ENCODE data around the gene ZNF236.
"Not testable (repeated sequence)": the region's sequence is repeated elsewhere in the genome, so short reads cannot be mapped to it uniquely, and the experiment has no call there.

The ZNF236 gene

DNA sequence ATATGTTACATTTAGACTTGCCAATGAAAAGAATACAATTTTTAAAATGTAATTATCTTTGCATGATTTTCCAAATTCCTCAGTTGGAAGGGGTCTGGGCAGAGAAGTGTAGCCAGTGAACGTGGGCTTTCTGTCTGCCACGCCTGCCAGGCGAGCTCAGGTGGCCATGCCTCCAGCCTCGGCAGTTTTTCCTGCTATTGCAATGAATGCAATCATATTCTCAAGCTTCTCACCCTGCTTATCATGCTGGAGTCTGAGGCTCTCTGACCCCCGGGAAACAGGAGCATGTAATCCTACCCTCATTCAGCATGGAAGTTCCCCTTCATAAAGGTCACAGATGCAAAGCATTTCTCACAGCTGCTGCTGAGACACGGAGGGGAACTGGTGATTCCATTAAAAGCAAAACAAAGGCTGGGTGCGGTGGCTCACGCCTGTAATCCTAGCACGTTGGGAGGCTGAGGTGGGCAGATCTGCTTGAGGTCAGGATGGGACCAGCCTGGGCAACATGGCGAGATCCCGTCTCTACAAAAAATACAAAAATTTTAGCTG, 155.4 kb downstream of the ZNF236 start:
- no peak for DNase-seq

GRCh38 chr18:76978616-76979015, 156.3 kb downstream of the ZNF236 start:
- DNase-seq: no peak

DNA sequence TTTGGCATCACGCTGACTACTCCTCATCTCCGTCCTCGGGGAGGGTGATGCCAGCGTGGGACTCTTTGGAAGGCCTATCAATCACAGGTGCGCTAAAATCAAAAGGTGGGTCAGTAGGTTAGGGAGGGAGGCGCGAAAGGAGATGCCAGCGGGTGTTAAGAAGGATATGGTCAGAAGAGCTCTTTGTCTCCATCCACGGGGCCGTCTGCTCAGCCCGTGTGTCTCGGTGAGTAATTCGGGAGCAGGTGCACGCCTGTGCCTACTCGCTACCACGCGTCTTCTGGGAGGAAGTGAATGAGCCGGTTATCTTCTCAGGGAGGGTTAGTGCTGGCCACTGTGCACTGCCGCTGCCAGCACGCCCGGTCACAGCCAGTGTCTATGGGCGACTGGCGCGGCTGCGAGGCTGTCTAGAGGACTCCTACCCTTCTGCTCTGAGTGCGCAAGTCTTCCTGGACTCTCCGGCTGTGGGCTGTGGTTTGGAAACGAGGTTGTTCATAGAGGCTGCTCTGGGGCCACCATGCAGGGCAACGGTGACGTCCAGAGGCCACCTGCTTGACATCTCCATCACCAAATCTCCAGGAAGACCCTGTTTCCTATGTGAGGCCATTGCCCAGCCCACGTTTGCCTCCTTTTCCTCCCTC, 156.9 kb downstream of the ZNF236 start:
- no peak for DNase-seq

DNA sequence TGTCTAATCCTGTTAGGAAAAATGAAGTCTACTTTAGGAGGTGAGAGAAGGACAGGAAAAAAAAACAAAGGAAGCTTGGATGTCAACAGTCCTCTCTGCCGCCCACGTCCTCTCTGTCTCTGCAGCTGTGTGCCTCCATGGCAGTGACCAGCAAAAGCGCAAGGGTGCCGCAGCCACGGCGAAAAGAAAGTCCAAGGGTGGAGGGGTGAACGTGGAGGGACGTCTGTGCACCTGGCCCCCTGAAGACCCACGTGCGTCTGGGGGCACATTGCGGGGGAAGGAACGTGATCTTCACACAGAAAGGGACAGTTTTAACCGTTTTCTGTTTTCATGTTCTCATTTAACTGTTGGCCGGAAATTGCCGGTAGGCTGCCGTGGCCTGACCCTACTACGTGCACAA, 157.5 kb downstream of the ZNF236 start:
- DNase-seq: no peak

GRCh38 chr18:76980663-76981395, 158.5 kb downstream of the ZNF236 start:
- DNase-seq: no peak

DNA sequence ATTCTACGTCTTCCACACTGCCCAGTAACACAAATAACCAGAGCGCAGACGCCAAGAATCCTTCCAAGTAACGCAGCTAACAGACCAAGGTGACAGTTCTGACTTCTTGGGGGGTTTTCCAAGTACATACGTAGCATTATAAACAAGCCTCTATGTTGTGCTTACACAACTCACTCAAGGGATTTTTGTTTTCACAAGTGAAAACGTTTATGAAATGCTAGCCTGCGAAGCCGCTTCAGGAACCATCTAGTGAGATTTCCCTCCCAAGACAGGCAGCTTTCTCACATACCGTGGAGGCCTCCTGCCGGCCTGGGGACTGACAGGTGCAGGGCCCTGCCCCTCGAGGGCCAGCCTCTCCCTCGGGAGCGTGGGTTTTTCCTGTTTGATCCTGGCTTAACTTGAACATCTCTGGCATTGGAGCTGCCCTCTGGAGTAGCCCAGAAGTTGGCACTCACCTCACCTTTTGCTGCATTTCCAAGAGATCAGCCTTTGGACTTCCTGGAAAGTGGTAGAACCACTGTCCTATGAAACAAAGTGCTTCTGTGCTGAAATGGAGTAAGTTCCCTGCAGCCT, 159.1 kb downstream of the ZNF236 start:
- DNase-seq: no peak

- no peak for DNase-seq
Observed at GRCh38 chr18:76982038-76982437, 159.7 kb downstream of the ZNF236 start.

GRCh38 chr18:76982841-76983583, 160.7 kb downstream of the ZNF236 start:
- DNase-seq: peak; percentile 34

GRCh38 chr18:76983613-76984051, 161.3 kb downstream of the ZNF236 start:
- DNase-seq: no peak

- no peak for DNase-seq
Observed at GRCh38 chr18:76984193-76985155, 162.1 kb downstream of the ZNF236 start.

DNA sequence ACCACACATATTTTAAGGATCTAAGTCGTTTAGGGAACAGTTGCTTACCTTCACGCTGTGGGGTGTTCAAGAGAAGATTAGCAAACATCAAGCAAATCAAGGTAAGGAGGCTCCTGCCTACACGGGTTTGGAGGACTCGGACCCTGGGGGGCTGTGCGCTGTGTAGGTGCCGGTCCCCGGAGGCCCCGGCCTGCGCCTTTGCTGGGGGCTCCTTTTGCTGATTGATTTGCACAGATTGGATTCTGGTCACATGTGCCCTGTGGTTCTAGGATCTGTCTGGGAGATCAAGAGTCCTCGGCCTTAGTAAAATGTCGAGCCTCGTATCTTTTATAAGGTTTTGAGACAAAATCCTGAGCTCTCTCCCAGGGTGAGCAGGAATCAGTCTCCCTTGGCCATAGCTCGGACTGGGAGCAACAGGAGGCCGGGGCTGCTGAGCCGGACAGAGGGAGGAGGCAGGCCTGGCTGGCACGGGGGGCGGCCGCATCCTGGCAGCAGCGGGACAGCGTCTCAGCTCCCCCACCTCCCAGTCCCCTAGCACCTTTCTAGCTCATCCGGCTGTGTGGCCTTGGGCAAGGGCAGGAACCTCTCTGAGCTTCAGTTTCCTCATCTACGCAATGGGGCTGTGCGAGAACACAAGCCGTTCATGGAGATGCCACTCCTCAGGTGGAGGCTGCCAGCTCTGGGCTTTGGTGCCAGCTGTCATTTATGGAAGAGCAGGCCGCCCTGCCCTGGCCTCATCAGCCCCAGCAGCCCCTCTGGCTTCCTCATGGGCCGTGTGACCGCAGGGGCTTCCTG, 163.0 kb downstream of the ZNF236 start:
- no peak for DNase-seq

- no peak for DNase-seq
Observed at GRCh38 chr18:76985951-76986236, 163.5 kb downstream of the ZNF236 start.

- DNase-seq: no peak
Observed at GRCh38 chr18:76986406-76986805, 164.0 kb downstream of the ZNF236 start.

DNA sequence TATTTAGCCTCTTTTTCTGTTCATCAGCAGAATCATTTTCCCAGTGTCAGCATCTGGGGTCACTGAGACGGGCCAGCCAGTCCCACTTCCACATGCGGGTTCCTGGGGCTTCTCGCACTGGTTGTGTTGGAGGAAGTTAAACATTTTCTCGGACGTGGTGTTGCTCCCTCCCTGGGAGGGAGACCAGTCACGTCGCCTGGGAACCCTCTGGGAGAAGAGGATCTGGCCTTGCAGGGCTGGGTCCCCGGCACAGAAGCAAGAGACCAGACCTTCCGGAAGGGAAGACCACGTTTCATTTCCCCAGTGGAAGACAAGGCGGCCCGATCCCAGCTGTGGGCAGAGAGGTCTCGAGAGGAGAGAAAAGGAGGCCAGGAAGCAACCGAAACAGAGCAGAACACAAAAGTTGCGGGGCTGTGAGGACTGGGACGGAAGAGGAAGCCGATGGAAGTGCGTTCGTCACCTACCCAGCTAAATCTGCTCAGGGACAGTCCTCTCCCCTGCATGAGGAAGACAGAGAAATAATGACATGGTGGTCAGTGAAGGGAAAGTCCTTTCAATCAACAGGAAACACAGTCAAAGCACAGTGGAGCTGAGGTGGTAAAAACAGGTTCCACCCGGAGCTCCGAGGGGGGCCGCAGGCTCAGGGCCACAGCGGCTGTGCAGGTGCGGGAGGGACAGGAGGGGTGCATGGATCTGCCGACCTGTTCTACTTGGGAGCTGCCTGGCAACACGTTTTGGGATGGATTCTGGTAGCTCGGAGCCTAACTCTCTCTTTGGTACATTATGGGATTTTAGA, 165.9 kb downstream of the ZNF236 start:
- no peak for DNase-seq

DNA sequence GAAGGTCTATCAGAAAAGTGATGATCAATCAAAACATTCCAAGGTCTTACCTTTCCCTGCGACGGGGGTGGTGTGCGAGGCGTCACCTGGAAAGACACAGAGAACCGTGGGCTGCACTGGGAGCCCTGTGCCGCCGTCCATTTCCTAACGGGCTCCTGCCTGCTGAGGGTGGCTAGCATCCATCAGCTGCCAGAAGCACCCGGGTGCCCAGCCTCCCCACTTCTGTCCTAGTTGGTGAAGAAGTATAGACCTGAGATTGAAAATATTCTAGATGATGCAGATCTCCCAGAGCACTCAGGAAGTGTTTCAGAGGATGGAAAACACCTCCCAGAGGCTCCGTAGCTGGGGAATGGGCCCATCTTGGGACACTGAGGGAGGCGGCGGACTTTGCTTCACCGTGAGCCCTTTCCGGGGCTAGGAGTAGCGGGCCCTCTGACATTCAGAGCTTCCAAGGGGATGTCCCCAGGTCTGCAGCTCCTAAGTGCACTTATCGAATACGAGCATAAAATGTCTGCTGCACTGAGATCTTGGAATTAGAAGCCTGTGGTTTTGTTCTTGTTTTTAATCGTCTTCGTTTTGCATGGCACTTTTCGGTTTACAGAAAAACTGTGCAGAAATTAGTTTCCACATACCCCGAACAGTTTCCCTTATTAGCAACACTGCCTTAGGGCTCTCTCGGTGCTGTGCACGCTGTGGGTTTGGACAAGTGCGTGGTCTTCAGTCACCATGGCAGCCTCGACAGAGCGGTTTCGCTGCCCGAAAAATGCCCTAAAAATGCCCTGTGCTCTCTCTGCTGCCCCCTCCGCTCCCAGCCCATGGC, 166.7 kb downstream of the ZNF236 start:
- DNase-seq: no peak

- DNase-seq: no peak
Observed at GRCh38 chr18:76989647-76990190, 167.4 kb downstream of the ZNF236 start.

DNA sequence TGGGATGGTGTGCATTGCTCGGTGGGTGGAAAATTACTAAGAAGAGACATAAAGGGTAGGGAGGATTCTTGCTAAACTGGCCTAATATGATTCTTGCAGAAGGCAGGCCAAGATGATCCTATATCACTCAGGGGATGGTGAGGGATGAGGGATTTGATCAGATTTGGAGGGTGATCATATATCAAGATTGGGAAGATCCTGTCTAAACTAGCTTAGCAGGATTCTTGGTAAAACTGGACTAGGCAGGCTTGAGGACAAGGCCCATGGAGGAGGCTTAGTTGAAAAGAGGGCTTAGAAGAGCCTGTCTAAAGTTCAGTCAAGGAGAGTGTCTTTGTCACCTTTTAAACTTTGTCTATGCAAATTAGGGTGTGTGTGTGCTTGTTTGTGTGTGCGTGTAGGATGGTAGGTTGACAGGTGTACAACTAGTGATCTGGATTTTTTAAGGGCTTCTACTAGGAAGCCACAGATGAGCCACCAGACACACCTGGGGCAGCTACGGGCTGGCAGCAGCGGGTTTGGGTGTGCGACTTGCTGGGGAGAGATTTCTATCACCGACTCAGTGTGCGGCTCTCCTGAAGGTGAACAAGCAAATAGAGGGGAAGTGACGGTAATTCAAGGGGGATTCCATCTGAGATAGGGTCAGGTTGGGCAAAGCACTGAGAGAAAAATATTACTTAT, 168.1 kb downstream of the ZNF236 start:
- DNase-seq: not testable (repeated sequence)

GRCh38 chr18:76991021-76991688, 168.8 kb downstream of the ZNF236 start:
- DNase-seq: no peak

Data from activated gamma-delta T cell (primary cell).